K562 (cell line): ENCODE data around the gene ASIC5. TPM values are rescaled to one million over a fixed set of nuclear protein-coding genes. Genes with fewer than 3 reads are reported as not detected.

Experiments used
- ATAC-seq: fragments of 200-7000 bp; cut with Tn5 transposase; 3 replicates; pipeline ENCODE4 v1.9.1; 2020; ENCODE audit warnings: moderate library complexity
- BruUV-seq: library from RNA; stranded (reverse); fragments of 400-500 nt; replicated peaks from 2 replicates; lab custom pipeline; 2021; lab: Mats Ljungman, UMichigan
- CTCF ChIA-PET: fragments of 300-600 bp; formaldehyde crosslinking; extraction: SDS; loops from one replicate; lab custom pipeline; 2021; ENCODE audit warnings: low intra/inter-chr PET ratio; lab: Yijun Ruan, JAX
- POLR2A ChIA-PET: fragments of 300-600, 350-650 bp; sonication (Branson Sonifier 250); formaldehyde crosslinking; extraction: SDS; loops from one replicate; lab custom pipeline; 2021; ENCODE audit warnings: antibody characterized with exemption, inconsistent platforms; lab: Yijun Ruan, JAX
- DNase-seq, 4 experiments: peaks; one replicate each; pipeline versions ENCODE4 v3.0.0 to v3.0.0-alpha.2; 2011 to 2018; ENCODE audit warnings: low spot score in 3 of 4, mixed read lengths in 3 of 4; ENCODE audit errors: extremely low read depth in 1 of 4
- FAIRE-seq: peaks from 2 replicates; lab custom pipeline; 2011; peaks lifted over from hg19 to GRCh38; lab: Jason Lieb, UNC
- H2AFZ ChIP-seq: 2 replicates; pipeline ENCODE4 v1.6.0; 2011; ENCODE audit warnings: low read depth, low read length, control low read depth, inconsistent platforms
- H3K27ac ChIP-seq: fragments of 200-600 bp; 3 replicates; pipeline ENCODE4 v1.8.0; 2011; ENCODE audit warnings: low read depth, mild to moderate bottlenecking, control low read depth, inconsistent platforms, low read length, moderate library complexity, mixed read lengths; ENCODE audit errors: extremely low read depth
- H3K27me3 ChIP-seq, 2 experiments: fragments of 300-600 bp in 1 of 2; 2 replicates in 1 of 2; 3 replicates in 1 of 2; pipeline versions ENCODE4 v1.6.0 to v1.8.0; 2011; ENCODE audit warnings: inconsistent platforms in 2 of 2, low read length in 2 of 2, mild to moderate bottlenecking in 1 of 2, mixed read lengths in 1 of 2, moderate library complexity in 1 of 2; ENCODE audit not compliant: control insufficient read depth in 2 of 2, insufficient read depth in 2 of 2
- H3K36me3 ChIP-seq: fragments of 300-600 bp; 3 replicates; pipeline ENCODE4 v1.8.0; 2011; ENCODE audit warnings: mild to moderate bottlenecking, low read length, inconsistent platforms; ENCODE audit not compliant: control insufficient read depth, insufficient read depth
- H3K4me1 ChIP-seq, 2 experiments: fragments of 200-600 bp in 1 of 2; replicated peaks in 1 of 2; 2 replicates in 1 of 2; 3 replicates in 1 of 2; pipeline versions ENCODE4 v1.5.1 to v1.8.0; 2011; ENCODE audit warnings: inconsistent platforms in 2 of 2, low read length in 2 of 2, mild to moderate bottlenecking in 1 of 2, mixed read lengths in 1 of 2, moderate library complexity in 1 of 2; ENCODE audit not compliant: control insufficient read depth in 2 of 2, insufficient read depth in 2 of 2
- H3K4me2 ChIP-seq: 2 replicates; pipeline ENCODE4 v1.6.1; 2011; ENCODE audit warnings: low read length, control low read depth, inconsistent platforms, mixed read lengths; ENCODE audit not compliant: insufficient read depth
- H3K4me3 ChIP-seq: fragments of 200-600 bp; sonication (generic), shearing (Covaris generic); 2 replicates; pipeline ENCODE4 v1.5.1; 2016; ENCODE audit warnings: control low read depth, inconsistent platforms
- H3K79me2 ChIP-seq: fragments of 200-600 bp; 3 replicates; pipeline ENCODE4 v1.8.0; 2011; ENCODE audit warnings: low read length, inconsistent platforms; ENCODE audit not compliant: control insufficient read depth, insufficient read depth
- H3K9ac ChIP-seq, 2 experiments: 2 replicates each; pipeline versions ENCODE4 v1.6.0 to v1.6.1; 2011; ENCODE audit warnings: low read depth in 2 of 2, low read length in 2 of 2, control low read depth in 1 of 2, inconsistent platforms in 1 of 2, mild to moderate bottlenecking in 1 of 2, mixed read lengths in 1 of 2; ENCODE audit not compliant: insufficient read depth in 1 of 2
- H3K9me1 ChIP-seq: one replicate; pipeline ENCODE4 v1.6.0; 2011; ENCODE audit warnings: inconsistent platforms, mild to moderate bottlenecking, low read length, moderate library complexity; ENCODE audit not compliant: control insufficient read depth, insufficient read depth
- H3K9me3 ChIP-seq: replicated peaks from 2 replicates; pipeline ENCODE4 v1.5.1; 2011; ENCODE audit warnings: low read depth, low read length, inconsistent platforms; ENCODE audit not compliant: control insufficient read depth, insufficient read depth
- H4K20me1 ChIP-seq: replicated peaks from 2 replicates; pipeline ENCODE4 v1.6.1; 2011; ENCODE audit warnings: low read length, inconsistent platforms, mixed read lengths; ENCODE audit not compliant: control insufficient read depth, insufficient read depth
- ATF4 ChIP-seq: fragments of 450-650 bp; formaldehyde crosslinking; IDR thresholded peaks from 2 replicates; pipeline ENCODE4 v1.4.0; 2022; ENCODE audit warnings: mild to moderate bottlenecking, moderate library complexity
- DPF2 ChIP-seq: fragments of 450-650 bp; IDR thresholded peaks from 2 replicates; pipeline ENCODE4 v1.6.1; 2016
- HDAC6 ChIP-seq: IDR thresholded peaks from 2 replicates; pipeline ENCODE4 v1.6.1; 2012; ENCODE audit warnings: low read depth, mild to moderate bottlenecking, control low read depth, inconsistent platforms, low read length, moderate library complexity
- IRF1 ChIP-seq: sonication (generic); formaldehyde crosslinking; IDR thresholded peaks from 2 replicates; pipeline ENCODE4 v1.8.0; 2022; ENCODE audit warnings: missing genetic modification reagents, mild to moderate bottlenecking, borderline replicate concordance
- NFRKB ChIP-seq: fragments of 450-650 bp; IDR thresholded peaks from 2 replicates; pipeline ENCODE4 v1.6.1; 2016; ENCODE audit warnings: low read depth
- NUFIP1 ChIP-seq: fragments of 450-650 bp; IDR thresholded peaks from 2 replicates; pipeline ENCODE4 v1.6.1; 2018; ENCODE audit not compliant: partially characterized antibody
- PTBP1 ChIP-seq: fragments of 200-400 bp; formaldehyde crosslinking; IDR thresholded peaks from 2 replicates; pipeline ENCODE4 v1.6.1; 2017; ENCODE audit warnings: low read depth, low read length
- STAG1 ChIP-seq: sonication (generic); formaldehyde crosslinking; IDR thresholded peaks from 2 replicates; pipeline ENCODE4 v1.5.0; 2020; ENCODE audit warnings: missing genetic modification reagents, borderline replicate concordance
- U2AF2 ChIP-seq: fragments of 200-400 bp; formaldehyde crosslinking; optimal IDR thresholded peaks from 2 replicates; pipeline ENCODE3; 2017; ENCODE audit warnings: low read depth, mild to moderate bottlenecking, low read length
- ZFP1 ChIP-seq: fragments of 450-650 bp; formaldehyde crosslinking; IDR thresholded peaks from 2 replicates; pipeline ENCODE4 v1.4.0; 2020; ENCODE audit warnings: mild to moderate bottlenecking, mixed read lengths
- ZFP30 ChIP-seq: fragments of 250-450 bp; sonication (Bioruptor Pico); IDR thresholded peaks from 2 replicates; pipeline ENCODE4 v1.8.0; 2022; ENCODE audit warnings: moderate library complexity, mild to moderate bottlenecking, inconsistent platforms, borderline replicate concordance
- ZNF197 ChIP-seq: fragments of 200-800 bp; sonication (Bioruptor generic); IDR thresholded peaks from 2 replicates; pipeline ENCODE4 v1.6.1; 2016; ENCODE audit warnings: low read depth, missing genetic modification characterization, missing compliant biosample characterization
- ZNF311 ChIP-seq: fragments of 250-450 bp; sonication (Bioruptor Pico); IDR thresholded peaks from 2 replicates; pipeline ENCODE4 v1.4.0; 2020; ENCODE audit warnings: mild to moderate bottlenecking, moderate library complexity
- in situ Hi-C: fragments of 300-500 bp; cut with MboI; formaldehyde crosslinking; loops from 4 replicates; pipeline ENCODE4 v1.15.0; 2018; ENCODE audit warnings: inconsistent platforms, mixed read lengths
- intact Hi-C: fragments of 100-400 bp; cut with micrococcal nuclease; formaldehyde crosslinking; loops from 2 replicates; pipeline ENCODE4 v1.14.2; 2022
- polyA plus RNA-seq, 8 experiments: library from polyadenylated mRNA; depleted of rRNA in 4 of 8; stranded (reverse) in 5 of 8; unstranded in 3 of 8; fragments of >200 nt; fragmentation: Nextera tagmentation in 2 of 8; fragmentation: Illumina TruSeq in 1 of 8; extraction: Ambion mirVana in 2 of 8; extraction: Trizol in 1 of 8; gene quantifications; 2 replicates each; pipeline versions ENCODE4 v1.2.1 to v1.2.3, GENCODE V29; 2011 to 2014; ENCODE audit warnings: inconsistent platforms in 1 of 8, missing spikeins in 1 of 8
- total RNA-seq, 7 experiments: library from RNA; depleted of rRNA in 6 of 7; stranded (reverse); fragments of >200 nt in 6 of 7; fragmentation: Illumina TruSeq in 2 of 7; extraction: Trizol in 2 of 7; gene quantifications; 2 replicates each; pipeline versions ENCODE4 v1.2.1 to v1.2.3, GENCODE V29; 2011 to 2021; ENCODE audit warnings: low replicate concordance in 1 of 7

ASIC5 gene
- total and polyA plus RNA-seq, 9 of the 15 experiments (the other 6 are each of a cell fraction or from before 2014, with no cell fraction given) = not detected

GRCh38 chr4:155832664-155833063 lies 33.4 kb downstream of the ASIC5 start:
- H3K27ac ChIP-seq = no peak overlapping the region
- no peaks in the 10 kb centered on the region for H3K4me1 ChIP-seq
- no TSS peak for BruUV-seq
- CTCF ChIA-PET = no interaction called here
- no peak overlapping the region for H3K9ac ChIP-seq
- POLR2A ChIA-PET = no interaction called here
- H3K9me1 ChIP-seq = no peaks in the 10 kb centered on the region
- ATAC-seq (no peak), DNase-seq (no peak), FAIRE-seq (no peak)
- no peaks in the 10 kb centered on the region for H3K27me3 ChIP-seq
- no peaks in the 10 kb centered on the region for H3K9me3 ChIP-seq
- intact Hi-C loops (no loop called here), in situ Hi-C loops (no loop called here)
- no peaks in the 10 kb centered on the region for H4K20me1 ChIP-seq
- TF ChIP-seq ZNF197 (CRISPR knock-in tag) = no peak
- TF ChIP-seq DPF2 = no peak
- no peak for TF ChIP-seq ZNF311 (CRISPR knock-in tag)
- TF ChIP-seq IRF1 = no peak
- TF ChIP-seq NFRKB = no peak
- TF ChIP-seq ZFP30 (CRISPR knock-in tag) = no peak
- no peak for TF ChIP-seq NUFIP1
- no peak for TF ChIP-seq ZFP1 (CRISPR knock-in tag)
- no peak for TF ChIP-seq STAG1 (CRISPR knock-in tag)
- TF ChIP-seq PTBP1 = no peak
- TF ChIP-seq HDAC6 = no peak
- TF ChIP-seq ATF4 (CRISPR knock-in tag) = no peak
- no peak for TF ChIP-seq U2AF2
- H3K79me2 ChIP-seq = no peaks in the 10 kb centered on the region
- H3K4me2 ChIP-seq = no peak overlapping the region
- no peaks in the 10 kb centered on the region for H3K36me3 ChIP-seq
- no peak overlapping the region for H3K4me3 ChIP-seq
- no peak overlapping the region for H2AFZ ChIP-seq
